GM12878 (cell line): ENCODE results near the gene TNK1. TPM values are rescaled to one million over a fixed set of nuclear protein-coding genes. Genes with fewer than 3 reads are reported as not detected.

Source experiments
- ATAC-seq: fragments of 200-7000 bp; cut with Tn5 transposase; 3 replicates; pipeline ENCODE4 v1.9.1; 2020; ENCODE audit warnings: mild to moderate bottlenecking, moderate library complexity
- BruUV-seq: library from RNA; stranded (reverse); fragments of 400-500 nt; replicated peaks from 2 replicates; lab custom pipeline; 2021; lab: Mats Ljungman, UMichigan
- CTCF ChIA-PET: fragments of 300-600 bp; sonication (Branson Sonifier 250); formaldehyde crosslinking; extraction: SDS; loops from one replicate; lab custom pipeline; 2021; ENCODE audit warnings: inconsistent platforms; lab: Yijun Ruan, JAX
- POLR2A ChIA-PET: fragments of 350-600 bp; formaldehyde crosslinking; extraction: SDS; loops from one replicate; lab custom pipeline; 2021; ENCODE audit warnings: inconsistent platforms; lab: Charles Lee
- RAD21 ChIA-PET: fragments of 300-600 bp; sonication (Branson Sonifier 250); formaldehyde crosslinking; loops from one replicate; lab custom pipeline; 2023; ENCODE audit warnings: antibody characterized with exemption; ENCODE audit not compliant: unreplicated experiment; lab: Charles Lee
- SMC1A ChIA-PET: fragments of 300-600 bp; sonication (Branson Sonifier 250); formaldehyde crosslinking; loops from one replicate; lab custom pipeline; 2023; ENCODE audit not compliant: unreplicated experiment, uncharacterized antibody; lab: Charles Lee
- DNase-seq: peaks from one replicate; pipeline ENCODE4 v3.0.0-alpha.2; 2011; ENCODE audit warnings: low read depth, low spot score
- FAIRE-seq: peaks from 3 replicates; lab custom pipeline; 2011; peaks lifted over from hg19 to GRCh38; lab: Jason Lieb, UNC
- H2AFZ ChIP-seq: 2 replicates; pipeline ENCODE4 v1.6.0; 2011; ENCODE audit warnings: low read depth, low read length, control low read depth; ENCODE audit not compliant: control insufficient read depth
- H3K27ac ChIP-seq: 2 replicates; pipeline ENCODE4 v1.5.1; 2011; ENCODE audit warnings: control low read depth; ENCODE audit not compliant: control insufficient read depth, insufficient read depth
- H3K27me3 ChIP-seq, 2 experiments: replicated peaks in 1 of 2; 2 replicates each; pipeline versions ENCODE4 v1.6.0 to v1.6.1; 2011; ENCODE audit warnings: low read length in 1 of 2; ENCODE audit not compliant: control insufficient read depth in 2 of 2, insufficient read depth in 2 of 2
- H3K36me3 ChIP-seq, 2 experiments: 2 replicates each; pipeline ENCODE4 v1.5.1; 2011; ENCODE audit warnings: low read length in 1 of 2; ENCODE audit not compliant: control insufficient read depth in 2 of 2, insufficient read depth in 2 of 2
- H3K4me1 ChIP-seq: 2 replicates; pipeline ENCODE4 v1.6.1; 2011; ENCODE audit warnings: mild to moderate bottlenecking, low read length, moderate library complexity, mixed read lengths; ENCODE audit not compliant: control insufficient read depth, insufficient read depth
- H3K4me2 ChIP-seq: 2 replicates; pipeline ENCODE4 v1.6.0; 2011; ENCODE audit warnings: control low read depth; ENCODE audit not compliant: control insufficient read depth, insufficient read depth
- H3K4me3 ChIP-seq: fragments of 200-600 bp; sonication (generic); 2 replicates; pipeline ENCODE4 v1.5.1; 2016
- H3K79me2 ChIP-seq: 2 replicates; pipeline ENCODE4 v1.6.0; 2011; ENCODE audit warnings: low read length; ENCODE audit not compliant: control insufficient read depth, insufficient read depth
- H3K9ac ChIP-seq: 2 replicates; pipeline ENCODE4 v1.8.0; 2011; ENCODE audit warnings: low read length, control low read depth, mixed read lengths; ENCODE audit not compliant: control insufficient read depth, insufficient read depth
- H3K9me3 ChIP-seq: replicated peaks from 3 replicates; pipeline ENCODE4 v1.5.1; 2011; ENCODE audit warnings: mild to moderate bottlenecking, low read length; ENCODE audit not compliant: control insufficient read depth, insufficient read depth
- H4K20me1 ChIP-seq: 2 replicates; pipeline ENCODE4 v1.6.0; 2011; ENCODE audit not compliant: control insufficient read depth, insufficient read depth
- BHLHE40 ChIP-seq, 2 experiments: fragments of 450-650 bp in 1 of 2; IDR thresholded peaks; 2 replicates each; pipeline ENCODE4 v1.6.1; 2011 to 2017; ENCODE audit warnings: low read depth in 2 of 2, borderline replicate concordance in 1 of 2, improper control_type of control experiment in 1 of 2, low read length in 1 of 2, mild to moderate bottlenecking in 1 of 2
- DPF2 ChIP-seq: fragments of 450-650 bp; IDR thresholded peaks from 2 replicates; pipeline ENCODE4 v1.6.1; 2017; ENCODE audit warnings: mild to moderate bottlenecking
- GATAD2B ChIP-seq: fragments of 450-650 bp; conservative IDR thresholded peaks from 2 replicates; pipeline ENCODE4 v1.6.1; 2017; ENCODE audit warnings: low read depth, mild to moderate bottlenecking, moderate library complexity
- IKZF1 ChIP-seq: fragments of 450-650 bp; conservative IDR thresholded peaks from 2 replicates; pipeline ENCODE4 v1.6.1; 2017; ENCODE audit warnings: antibody characterized with exemption, mild to moderate bottlenecking
- IKZF2 ChIP-seq, 2 experiments: fragments of 450-650 bp; IDR thresholded peaks; 2 replicates each; pipeline ENCODE4 v1.6.1; 2017; ENCODE audit warnings: mild to moderate bottlenecking in 2 of 2, moderate library complexity in 2 of 2
- JUNB ChIP-seq: IDR thresholded peaks from 2 replicates; pipeline ENCODE4 v1.6.1; 2016; ENCODE audit warnings: antibody characterized with exemption, mild to moderate bottlenecking
- KLF5 ChIP-seq: fragments of 450-650 bp; IDR thresholded peaks from 2 replicates; pipeline ENCODE4 v1.6.1; 2014; ENCODE audit warnings: mild to moderate bottlenecking; ENCODE audit not compliant: partially characterized antibody
- LARP7 ChIP-seq: fragments of 450-650 bp; IDR thresholded peaks from 2 replicates; pipeline ENCODE4 v1.6.1; 2017; ENCODE audit warnings: mild to moderate bottlenecking
- MTA2 ChIP-seq: fragments of 450-650 bp; IDR thresholded peaks from 2 replicates; pipeline ENCODE4 v1.6.1; 2016; ENCODE audit warnings: low read depth, mild to moderate bottlenecking, moderate library complexity
- NR2F1 ChIP-seq: fragments of 450-650 bp; conservative IDR thresholded peaks from 2 replicates; pipeline ENCODE4 v1.6.1; 2017; ENCODE audit warnings: mild to moderate bottlenecking
- RAD21 ChIP-seq: IDR thresholded peaks from 2 replicates; pipeline ENCODE4 v1.6.1; 2011; ENCODE audit warnings: mild to moderate bottlenecking, low read depth, low read length, moderate library complexity; ENCODE audit not compliant: insufficient read depth
- RELB ChIP-seq: fragments of 450-650 bp; IDR thresholded peaks from 2 replicates; pipeline ENCODE4 v1.6.1; 2017; ENCODE audit warnings: low read depth, mild to moderate bottlenecking, moderate library complexity
- SMARCA5 ChIP-seq: fragments of 450-650 bp; IDR thresholded peaks from 2 replicates; pipeline ENCODE4 v1.6.1; 2017; ENCODE audit warnings: mild to moderate bottlenecking
- SMC3 ChIP-seq: IDR thresholded peaks from 2 replicates; pipeline ENCODE4 v1.6.1; 2011; ENCODE audit warnings: low read length, improper control_type of control experiment, borderline replicate concordance
- TCF12 ChIP-seq: IDR thresholded peaks from 2 replicates; pipeline ENCODE4 v1.6.1; 2011; ENCODE audit warnings: low read depth, mild to moderate bottlenecking, low read length
- YY1 ChIP-seq: IDR thresholded peaks from 2 replicates; pipeline ENCODE4 v1.6.1; 2011; ENCODE audit warnings: low read depth, mild to moderate bottlenecking, low read length
- ZBTB11 ChIP-seq: fragments of 450-650 bp; formaldehyde crosslinking; IDR thresholded peaks from 2 replicates; pipeline ENCODE4 v1.5.0; 2022; ENCODE audit warnings: mild to moderate bottlenecking, missing genetic modification characterization
- ZNF207 ChIP-seq: fragments of 450-650 bp; IDR thresholded peaks from 2 replicates; pipeline ENCODE4 v1.6.1; 2014; ENCODE audit warnings: antibody characterized with exemption, mild to moderate bottlenecking, borderline replicate concordance
- ZZZ3 ChIP-seq: IDR thresholded peaks from 2 replicates; pipeline ENCODE4 v1.6.1; 2011; ENCODE audit warnings: low read depth; ENCODE audit not compliant: control insufficient read depth, insufficient read length
- WGBS: methylation state at CpG from one replicate; pipeline ENCODE4 v1.1.6; 2016; ENCODE audit warnings: low lambda C conversion rate; ENCODE audit not compliant: insufficient replicate concordance, insufficient coverage; ENCODE audit errors: missing lambda C conversion rate; 5-methylcytosine and 5-hydroxymethylcytosine counted together
- in situ Hi-C: fragments of 300-500 bp; cut with MboI; formaldehyde crosslinking; loops from 9 replicates; pipeline ENCODE4 v1.14.3; 2018; ENCODE audit warnings: mixed read lengths
- intact Hi-C: fragments of 100-400 bp; cut with micrococcal nuclease; formaldehyde crosslinking; loops from one replicate; pipeline ENCODE4 v1.14.2; 2022; ENCODE audit not compliant: unreplicated experiment
- polyA plus RNA-seq, 11 experiments: library from polyadenylated mRNA; depleted of rRNA in 4 of 11; unstranded in 6 of 11; stranded (reverse) in 5 of 11; fragments of >200 nt; fragmentation: Nextera tagmentation in 4 of 11; fragmentation: Illumina TruSeq in 1 of 11; extraction: Ambion mirVana in 4 of 11; extraction: Trizol in 1 of 11; gene quantifications; 1 replicate in 1 of 11; 2 replicates in 10 of 11; pipeline versions ENCODE4 v1.2.1 to v1.2.3, GENCODE V29; 2011 to 2016; ENCODE audit warnings: inconsistent platforms in 2 of 11, missing spikeins in 2 of 11, low read depth in 1 of 11
- total RNA-seq, 4 experiments: library from RNA; depleted of rRNA in 3 of 4; stranded (reverse); fragments of >200 nt in 3 of 4; fragmentation: Illumina TruSeq in 1 of 4; extraction: Trizol in 1 of 4; gene quantifications; 2 replicates each; pipeline versions ENCODE4 v1.2.1 to v1.2.3, GENCODE V29; 2013 to 2021

TNK1 gene
- total and polyA plus RNA-seq, 10 of the 15 experiments (the other 5 are each of a cell fraction or from before 2014, with no cell fraction given) = 0.06 to 2.5 (median 0.70) TPM

- TF ChIP-seq ZBTB11 (CRISPR knock-in tag) = no peak
- TF ChIP-seq, all 136 proteins: peak for 0
These were observed 25.3 kb upstream of the TNK1 start (continued) for GRCh38 chr17:7355573-7355972.

GRCh38 chr17:7356072-7356549 lies 24.8 kb upstream of the TNK1 start:
- FAIRE-seq (peak; percentile 98), ATAC-seq (peak; percentile 69), DNase-seq (no peak)
- ChIA-PET POLR2A (interaction anchor here (0.6 to 1.5 kb wide), 5 partner anchors 80 to 331 kb away, joined by 3 to 9 read pairs (median 3); partner anchors contain the start of genes TMEM102, TP53 and WRAP53), CTCF (interaction anchor here (0.6 to 4.0 kb wide), 54 partner anchors 11 to 651 kb away, joined by 3 to 58 read pairs (median 4); partner anchors contain the start of genes ACAP1, CD68, KDM6B and MPDU1), RAD21 (interaction anchor here (0.6 to 3.6 kb wide), 15 partner anchors 19 to 361 kb away, joined by 3 to 31 read pairs (median 4); partner anchors contain the start of genes ACAP1, DNAH2, MPDU1 and TMEM102), SMC1A (interaction anchor here (0.6 to 2.4 kb wide), 15 partner anchors 20 to 331 kb away, joined by 3 to 10 read pairs (median 4); partner anchors contain the start of genes ACAP1, SLC2A4, TMEM256 and TP53)
- H3K79me2 ChIP-seq = peaks cover 7% of the 10 kb centered on the region
- H3K4me3 ChIP-seq = no peak overlapping the region
- BruUV-seq = no TSS peak
- H4K20me1 ChIP-seq = no peaks in the 10 kb centered on the region
- H3K27me3 ChIP-seq = no peaks in the 10 kb centered on the region
- no peak overlapping the region for H3K4me2 ChIP-seq
- H2AFZ ChIP-seq = peak overlapping the region; percentile 30; the same call in 1 of the 2 replicates
- peaks cover 18% of the 10 kb centered on the region for H3K4me1 ChIP-seq
- no peaks in the 10 kb centered on the region for H3K36me3 ChIP-seq
- WGBS = 4% methylated on average over 12 of the region's 12 CpGs
- intact Hi-C loops = loop anchor here (2.0 kb wide), 1 partner anchor 205 kb away; the partner anchor contains the start of gene SENP3
- in situ Hi-C loops = no loop called here
- H3K27ac ChIP-seq = no peak overlapping the region
- H3K9me3 ChIP-seq = no peaks in the 10 kb centered on the region
- H3K9ac ChIP-seq = no peak overlapping the region
- TF ChIP-seq RELB = no peak
- TF ChIP-seq NR2F1 = peak; percentile 32; the same call in 1 of the 2 replicates
- peak; percentile 49 for TF ChIP-seq IKZF1
- peak in 1 of 2 experiments; percentile 40; a peak in 2 of 4 replicates for TF ChIP-seq BHLHE40 (IDR thresholded peaks at IDR 0.05; ENCODE audit: borderline replicate concordance in 1 of 2, low read depth in 2 of 2, low read length in 1 of 2)
- TF ChIP-seq LARP7 = peak; percentile 57; the same call in 1 of the 2 replicates
- TF ChIP-seq GATAD2B = peak; percentile 68; the same call in 1 of the 2 replicates
- no peak for TF ChIP-seq ZZZ3
- TF ChIP-seq SMARCA5 = peak; percentile 98
- peak in 1 of 2 experiments; percentile 26; a peak in 2 of 4 replicates for TF ChIP-seq IKZF2 (IDR thresholded peaks at IDR 0.05)
- TF ChIP-seq JUNB = no peak
- no peak for TF ChIP-seq KLF5
- TF ChIP-seq DPF2 = 0 out of 2 replicates have a peak, but pooled peaks have one; percentile 41
- no peak for TF ChIP-seq MTA2
- peak; percentile 85 for TF ChIP-seq SMC3
- 0 out of 2 replicates have a peak, but pooled peaks have one; percentile 42 for TF ChIP-seq ZNF207
- peak; percentile 67 for TF ChIP-seq YY1
- TF ChIP-seq RAD21 = peak; percentile 82
- peak; percentile 76 for TF ChIP-seq TCF12
